HEK293 (cell line): ENCODE measurements around the gene SMIM20.

Source experiments
- CTCF ChIA-PET: fragments of 350-600 bp; formaldehyde crosslinking; extraction: SDS; loops from one replicate; lab custom pipeline; 2021; ENCODE audit warnings: antibody characterized with exemption; lab: Yijun Ruan, JAX
- POLR2A ChIA-PET: fragments of 300-600 bp; formaldehyde crosslinking; extraction: SDS; loops from one replicate; lab custom pipeline; 2020; ENCODE audit warnings: antibody characterized with exemption, inconsistent platforms; lab: Yijun Ruan, JAX
- H3K27ac ChIP-seq: fragments of 200-500 bp; sonication (Bioruptor generic); 2 replicates; pipeline ENCODE4 v1.5.1; 2014; ENCODE audit warnings: low read depth, low read length, control low read depth, inconsistent platforms; ENCODE audit errors: extremely low read depth
- H3K36me3 ChIP-seq, 2 experiments: fragments of 200-500 bp in 1 of 2; sonication (Bioruptor generic) in 1 of 2; 1 replicate in 1 of 2; 2 replicates in 1 of 2; pipeline ENCODE4 v1.5.1; 2014 to 2017; ENCODE audit warnings: inconsistent platforms in 2 of 2, low read length in 2 of 2; ENCODE audit not compliant: control insufficient read depth in 2 of 2, insufficient read depth in 1 of 2
- H3K4me1 ChIP-seq: fragments of 200-500 bp; sonication (Bioruptor generic); 2 replicates; pipeline ENCODE4 v1.5.1; 2014; ENCODE audit warnings: mild to moderate bottlenecking, low read length, inconsistent platforms; ENCODE audit not compliant: control insufficient read depth, insufficient read depth
- H3K4me3 ChIP-seq: 2 replicates; pipeline ENCODE4 v1.5.1; 2011; ENCODE audit warnings: low read depth, mild to moderate bottlenecking, control low read depth, low read length, moderate library complexity
- H3K9me3 ChIP-seq: fragments of 200-500 bp; sonication (Bioruptor generic); 2 replicates; pipeline ENCODE4 v1.5.1; 2014; ENCODE audit warnings: low read depth, low read length, inconsistent platforms; ENCODE audit not compliant: control insufficient read depth, insufficient read depth
- MYNN ChIP-seq: fragments of 450-650 bp; formaldehyde crosslinking; IDR thresholded peaks from 2 replicates; pipeline ENCODE4 v1.5.1; 2016; ENCODE audit warnings: missing biosample characterization, missing genetic modification characterization, borderline replicate concordance
- RBAK ChIP-seq: fragments of 450-650 bp; formaldehyde crosslinking; IDR thresholded peaks from 2 replicates; pipeline ENCODE4 v1.5.1; 2016; ENCODE audit warnings: missing biosample characterization, missing genetic modification characterization
- YY1 ChIP-seq: fragments of 450-650 bp; formaldehyde crosslinking; IDR thresholded peaks from 2 replicates; pipeline ENCODE4 v1.5.1; 2018; ENCODE audit warnings: missing biosample characterization, missing genetic modification characterization
- ZFHX2 ChIP-seq: fragments of 450-650 bp; formaldehyde crosslinking; conservative IDR thresholded peaks from 2 replicates; pipeline ENCODE4 v1.5.1; 2016; ENCODE audit warnings: missing biosample characterization, missing genetic modification characterization
- ZFP37 ChIP-seq: fragments of 450-650 bp; formaldehyde crosslinking; IDR thresholded peaks from 2 replicates; pipeline ENCODE4 v1.5.1; 2016; ENCODE audit warnings: missing biosample characterization, missing genetic modification characterization
- ZNF121 ChIP-seq: fragments of 450-650 bp; formaldehyde crosslinking; IDR thresholded peaks from 2 replicates; pipeline ENCODE4 v1.5.1; 2016; ENCODE audit warnings: missing biosample characterization, missing genetic modification characterization
- ZNF146 ChIP-seq: fragments of 450-650 bp; formaldehyde crosslinking; IDR thresholded peaks from 2 replicates; pipeline ENCODE4 v1.5.1; 2016; ENCODE audit warnings: missing biosample characterization, missing genetic modification characterization
- ZNF16 ChIP-seq: fragments of 450-650 bp; formaldehyde crosslinking; IDR thresholded peaks from 2 replicates; pipeline ENCODE4 v1.5.1; 2016; ENCODE audit warnings: low read depth, missing biosample characterization, missing genetic modification characterization
- ZNF175 ChIP-seq: fragments of 450-650 bp; formaldehyde crosslinking; IDR thresholded peaks from 2 replicates; pipeline ENCODE4 v1.5.1; 2016; ENCODE audit warnings: missing biosample characterization, missing genetic modification characterization
- ZNF23 ChIP-seq: fragments of 450-650 bp; formaldehyde crosslinking; IDR thresholded peaks from 2 replicates; pipeline ENCODE4 v1.5.1; 2016; ENCODE audit warnings: missing biosample characterization, missing genetic modification characterization, borderline replicate concordance
- ZNF266 ChIP-seq: fragments of 450-650 bp; formaldehyde crosslinking; IDR thresholded peaks from 2 replicates; pipeline ENCODE4 v1.5.1; 2016; ENCODE audit warnings: missing biosample characterization, missing genetic modification characterization, low read depth
- ZNF530 ChIP-seq: fragments of 450-650 bp; formaldehyde crosslinking; IDR thresholded peaks from 2 replicates; pipeline ENCODE4 v1.5.1; 2016; ENCODE audit warnings: low read depth, missing biosample characterization, missing genetic modification characterization
- ZNF549 ChIP-seq: fragments of 450-650 bp; IDR thresholded peaks from 2 replicates; pipeline ENCODE4 v1.5.1; 2018; ENCODE audit warnings: missing biosample characterization, missing genetic modification characterization, mild to moderate bottlenecking, inconsistent platforms, moderate library complexity
- ZNF610 ChIP-seq: fragments of 450-650 bp; formaldehyde crosslinking; IDR thresholded peaks from 2 replicates; pipeline ENCODE4 v1.5.1; 2016; ENCODE audit warnings: missing biosample characterization, missing genetic modification characterization, borderline replicate concordance
- ZNF654 ChIP-seq: fragments of 450-650 bp; formaldehyde crosslinking; IDR thresholded peaks from 2 replicates; pipeline ENCODE4 v1.5.1; 2016; ENCODE audit warnings: low read depth, missing biosample characterization, missing genetic modification characterization
- ZNF768 ChIP-seq: fragments of 450-650 bp; formaldehyde crosslinking; IDR thresholded peaks from 2 replicates; pipeline ENCODE4 v1.5.1; 2018; ENCODE audit warnings: missing biosample characterization, mild to moderate bottlenecking, missing genetic modification characterization
- ZSCAN30 ChIP-seq: fragments of 450-650 bp; IDR thresholded peaks from 2 replicates; pipeline ENCODE4 v1.5.1; 2018; ENCODE audit warnings: missing biosample characterization, mild to moderate bottlenecking, missing genetic modification characterization, moderate library complexity
- ZXDB ChIP-seq: fragments of 450-650 bp; formaldehyde crosslinking; IDR thresholded peaks from 2 replicates; pipeline ENCODE4 v1.5.1; 2016; ENCODE audit warnings: missing biosample characterization, missing genetic modification characterization
- TF ChIP-seq, protein P1 (sequence below): fragments of 450-650 bp; formaldehyde crosslinking; IDR thresholded peaks from 2 replicates; pipeline ENCODE4 v1.5.1; 2016; ENCODE audit warnings: missing biosample characterization, missing genetic modification characterization
- TF ChIP-seq, protein P2 (sequence below): fragments of 450-650 bp; formaldehyde crosslinking; IDR thresholded peaks from 2 replicates; pipeline ENCODE4 v1.5.1; 2017; ENCODE audit warnings: missing biosample characterization, missing genetic modification characterization
- TF ChIP-seq, protein P3 (sequence below): fragments of 450-650 bp; formaldehyde crosslinking; IDR thresholded peaks from 2 replicates; pipeline ENCODE4 v1.5.1; 2016; ENCODE audit warnings: missing biosample characterization, missing genetic modification characterization, borderline replicate concordance
- TF ChIP-seq, protein P4 (sequence below): fragments of 450-650 bp; formaldehyde crosslinking; IDR thresholded peaks from 2 replicates; pipeline ENCODE4 v1.5.1; 2017; ENCODE audit warnings: missing biosample characterization, missing genetic modification characterization
- TF ChIP-seq, protein P5 (sequence below): fragments of 450-650 bp; formaldehyde crosslinking; IDR thresholded peaks from 2 replicates; pipeline ENCODE4 v1.5.1; 2016; ENCODE audit warnings: missing biosample characterization, missing genetic modification characterization

The SMIM20 gene

DNA sequence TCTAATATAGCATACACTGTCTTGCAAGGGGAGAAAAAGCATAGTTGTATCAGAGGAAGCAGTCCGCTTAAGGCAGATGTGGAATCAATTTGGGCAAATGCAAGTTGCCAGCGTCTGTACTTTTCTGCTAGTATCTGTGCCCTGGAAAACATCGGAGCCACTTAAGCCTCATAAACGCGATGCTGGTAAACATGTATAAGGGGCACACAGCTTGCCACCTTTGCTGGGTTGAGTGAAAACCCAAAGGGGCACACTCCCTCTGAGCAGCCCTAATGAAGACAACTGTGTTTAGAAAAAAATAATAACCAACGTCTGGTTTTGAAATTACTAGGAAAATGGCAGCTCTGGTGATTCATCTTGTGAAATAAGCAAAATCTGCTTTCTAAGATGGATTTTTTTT is 24.3 kb downstream of the SMIM20 start (continued):
- TF ChIP-seq YY1 (tag by site-specific recombination): no peak
- TF ChIP-seq ZNF610 (tag by site-specific recombination): no peak
- no peak for TF ChIP-seq ZNF23 (tag by site-specific recombination)
- TF ChIP-seq, protein P1, sequence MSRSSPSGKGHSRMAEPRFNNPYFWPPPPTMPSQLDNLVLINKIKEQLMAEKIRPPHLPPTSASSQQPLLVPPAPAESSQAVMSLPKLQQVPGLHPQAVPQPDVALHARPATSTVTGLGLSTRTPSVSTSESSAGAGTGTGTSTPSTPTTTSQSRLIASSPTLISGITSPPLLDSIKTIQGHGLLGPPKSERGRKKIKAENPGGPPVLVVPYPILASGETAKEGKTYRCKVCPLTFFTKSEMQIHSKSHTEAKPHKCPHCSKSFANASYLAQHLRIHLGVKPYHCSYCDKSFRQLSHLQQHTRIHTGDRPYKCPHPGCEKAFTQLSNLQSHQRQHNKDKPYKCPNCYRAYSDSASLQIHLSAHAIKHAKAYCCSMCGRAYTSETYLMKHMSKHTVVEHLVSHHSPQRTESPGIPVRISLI (tag by site-specific recombination): no peak

DNA sequence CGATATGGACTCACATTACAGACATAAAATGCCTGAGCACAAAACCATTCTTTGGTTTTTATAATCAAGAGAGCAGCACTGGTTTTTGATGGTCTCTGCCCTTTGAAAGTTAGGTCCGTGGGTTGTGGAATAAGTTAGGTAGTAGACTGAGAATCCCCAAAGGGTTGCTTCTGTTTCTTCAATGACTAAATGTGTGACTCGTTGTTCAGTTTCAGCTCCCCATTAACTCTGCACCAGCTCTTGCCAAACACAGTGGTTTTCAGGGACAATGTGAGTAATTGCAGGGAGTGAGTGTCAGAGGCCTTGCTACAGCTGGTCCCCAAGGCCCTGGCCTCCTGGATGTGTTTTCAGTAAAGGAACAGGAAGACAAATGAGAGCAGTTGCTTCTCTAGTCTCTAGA is 24.8 kb downstream of the SMIM20 start:
- Histone ChIP-seq H3K4me3 (no peak overlapping the region), H3K36me3 (no peaks in the 10 kb centered on the region), H3K4me1 (no peaks in the 10 kb centered on the region), H3K9me3 (no peaks in the 10 kb centered on the region)
- no peak for TF ChIP-seq ZNF121 (tag by site-specific recombination)
- TF ChIP-seq RBAK (tag by site-specific recombination): no peak
- no peak for TF ChIP-seq ZNF549 (tag by site-specific recombination)
- no peak for TF ChIP-seq ZNF530 (tag by site-specific recombination)
- no peak for TF ChIP-seq ZFHX2 (tag by site-specific recombination)
- TF ChIP-seq MYNN (tag by site-specific recombination): no peak
- no peak for TF ChIP-seq ZNF266 (tag by site-specific recombination)
- no peak for TF ChIP-seq ZNF146 (tag by site-specific recombination)
- TF ChIP-seq, protein P2, sequence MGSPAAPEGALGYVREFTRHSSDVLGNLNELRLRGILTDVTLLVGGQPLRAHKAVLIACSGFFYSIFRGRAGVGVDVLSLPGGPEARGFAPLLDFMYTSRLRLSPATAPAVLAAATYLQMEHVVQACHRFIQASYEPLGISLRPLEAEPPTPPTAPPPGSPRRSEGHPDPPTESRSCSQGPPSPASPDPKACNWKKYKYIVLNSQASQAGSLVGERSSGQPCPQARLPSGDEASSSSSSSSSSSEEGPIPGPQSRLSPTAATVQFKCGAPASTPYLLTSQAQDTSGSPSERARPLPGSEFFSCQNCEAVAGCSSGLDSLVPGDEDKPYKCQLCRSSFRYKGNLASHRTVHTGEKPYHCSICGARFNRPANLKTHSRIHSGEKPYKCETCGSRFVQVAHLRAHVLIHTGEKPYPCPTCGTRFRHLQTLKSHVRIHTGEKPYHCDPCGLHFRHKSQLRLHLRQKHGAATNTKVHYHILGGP (tag by site-specific recombination): no peak
- no peak for TF ChIP-seq ZNF16 (tag by site-specific recombination)
- TF ChIP-seq, protein P3, sequence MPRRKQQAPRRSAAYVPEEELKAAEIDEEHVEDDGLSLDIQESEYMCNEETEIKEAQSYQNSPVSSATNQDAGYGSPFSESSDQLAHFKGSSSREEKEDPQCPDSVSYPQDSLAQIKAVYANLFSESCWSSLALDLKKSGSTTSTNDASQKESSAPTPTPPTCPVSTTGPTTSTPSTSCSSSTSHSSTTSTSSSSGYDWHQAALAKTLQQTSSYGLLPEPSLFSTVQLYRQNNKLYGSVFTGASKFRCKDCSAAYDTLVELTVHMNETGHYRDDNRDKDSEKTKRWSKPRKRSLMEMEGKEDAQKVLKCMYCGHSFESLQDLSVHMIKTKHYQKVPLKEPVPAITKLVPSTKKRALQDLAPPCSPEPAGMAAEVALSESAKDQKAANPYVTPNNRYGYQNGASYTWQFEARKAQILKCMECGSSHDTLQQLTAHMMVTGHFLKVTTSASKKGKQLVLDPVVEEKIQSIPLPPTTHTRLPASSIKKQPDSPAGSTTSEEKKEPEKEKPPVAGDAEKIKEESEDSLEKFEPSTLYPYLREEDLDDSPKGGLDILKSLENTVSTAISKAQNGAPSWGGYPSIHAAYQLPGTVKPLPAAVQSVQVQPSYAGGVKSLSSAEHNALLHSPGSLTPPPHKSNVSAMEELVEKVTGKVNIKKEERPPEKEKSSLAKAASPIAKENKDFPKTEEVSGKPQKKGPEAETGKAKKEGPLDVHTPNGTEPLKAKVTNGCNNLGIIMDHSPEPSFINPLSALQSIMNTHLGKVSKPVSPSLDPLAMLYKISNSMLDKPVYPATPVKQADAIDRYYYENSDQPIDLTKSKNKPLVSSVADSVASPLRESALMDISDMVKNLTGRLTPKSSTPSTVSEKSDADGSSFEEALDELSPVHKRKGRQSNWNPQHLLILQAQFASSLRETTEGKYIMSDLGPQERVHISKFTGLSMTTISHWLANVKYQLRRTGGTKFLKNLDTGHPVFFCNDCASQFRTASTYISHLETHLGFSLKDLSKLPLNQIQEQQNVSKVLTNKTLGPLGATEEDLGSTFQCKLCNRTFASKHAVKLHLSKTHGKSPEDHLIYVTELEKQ (tag by site-specific recombination): no peak
- TF ChIP-seq ZFP37 (tag by site-specific recombination): no peak
- no peak for TF ChIP-seq ZXDB
- TF ChIP-seq ZNF175 (tag by site-specific recombination): no peak
- no peak for TF ChIP-seq ZNF654 (tag by site-specific recombination)
- TF ChIP-seq, protein P4, sequence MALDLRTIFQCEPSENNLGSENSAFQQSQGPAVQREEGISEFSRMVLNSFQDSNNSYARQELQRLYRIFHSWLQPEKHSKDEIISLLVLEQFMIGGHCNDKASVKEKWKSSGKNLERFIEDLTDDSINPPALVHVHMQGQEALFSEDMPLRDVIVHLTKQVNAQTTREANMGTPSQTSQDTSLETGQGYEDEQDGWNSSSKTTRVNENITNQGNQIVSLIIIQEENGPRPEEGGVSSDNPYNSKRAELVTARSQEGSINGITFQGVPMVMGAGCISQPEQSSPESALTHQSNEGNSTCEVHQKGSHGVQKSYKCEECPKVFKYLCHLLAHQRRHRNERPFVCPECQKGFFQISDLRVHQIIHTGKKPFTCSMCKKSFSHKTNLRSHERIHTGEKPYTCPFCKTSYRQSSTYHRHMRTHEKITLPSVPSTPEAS: no peak
- TF ChIP-seq ZNF768 (tag by site-specific recombination): no peak
- TF ChIP-seq ZSCAN30 (tag by site-specific recombination): no peak
- TF ChIP-seq, protein P5, sequence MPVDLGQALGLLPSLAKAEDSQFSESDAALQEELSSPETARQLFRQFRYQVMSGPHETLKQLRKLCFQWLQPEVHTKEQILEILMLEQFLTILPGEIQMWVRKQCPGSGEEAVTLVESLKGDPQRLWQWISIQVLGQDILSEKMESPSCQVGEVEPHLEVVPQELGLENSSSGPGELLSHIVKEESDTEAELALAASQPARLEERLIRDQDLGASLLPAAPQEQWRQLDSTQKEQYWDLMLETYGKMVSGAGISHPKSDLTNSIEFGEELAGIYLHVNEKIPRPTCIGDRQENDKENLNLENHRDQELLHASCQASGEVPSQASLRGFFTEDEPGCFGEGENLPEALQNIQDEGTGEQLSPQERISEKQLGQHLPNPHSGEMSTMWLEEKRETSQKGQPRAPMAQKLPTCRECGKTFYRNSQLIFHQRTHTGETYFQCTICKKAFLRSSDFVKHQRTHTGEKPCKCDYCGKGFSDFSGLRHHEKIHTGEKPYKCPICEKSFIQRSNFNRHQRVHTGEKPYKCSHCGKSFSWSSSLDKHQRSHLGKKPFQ (tag by site-specific recombination): no peak
- TF ChIP-seq, all 188 proteins: peak for 0
- ChIA-PET CTCF (interaction anchor here (1.7 kb wide), 1 partner anchor 13 kb away, joined by 5 read pairs; no protein-coding TSS in a partner anchor), POLR2A (no interaction called here)
- H3K27ac ChIP-seq: no peak overlapping the region
